ENCODE measurements around the gene PDGFC.

GRCh38 chr4:156738766-156739165 lies 232.8 kb downstream of the PDGFC start:
- TF ChIP-seq EZH2 (IDR thresholded peaks at IDR 0.05; ENCODE audit: borderline replicate concordance, insufficient read depth, low read length, poor library complexity, severe bottlenecking) (no peak), CTCF (IDR thresholded peaks at IDR 0.05; ENCODE audit: poor library complexity, severe bottlenecking) (no peak), EP300 (conservative IDR thresholded peaks at IDR 0.05; ENCODE audit: poor library complexity, severe bottlenecking) (no peak), RAD21 (conservative IDR thresholded peaks at IDR 0.05) (no peak), POLR2AphosphoS5 (IDR thresholded peaks at IDR 0.05) (no peak), TAF1 (IDR thresholded peaks at IDR 0.05; ENCODE audit: low read depth) (no peak)
